HG02973 (cell line): ENCODE measurements around the gene WSB2.
"Not testable (repeated sequence)": the region's sequence is repeated elsewhere in the genome, so short reads cannot be mapped to it uniquely, and the experiment has no call there.

ENCODE experiments used
- ATAC-seq: cut with Tn5 transposase; IDR thresholded peaks from one replicate; pipeline ENCODE4 v1.9.1; 2021; ENCODE audit warnings: moderate library complexity; ENCODE audit not compliant: unreplicated experiment

Gene WSB2

GRCh38 chr12:117999806-118000205 lies 61.2 kb downstream of the WSB2 start:
- not testable (repeated sequence) for ATAC-seq

GRCh38 chr12:117998719-117999118 lies 62.3 kb downstream of the WSB2 start:
- no peak for ATAC-seq

- no peak for ATAC-seq
Measured at GRCh38 chr12:117994551-117995438, 66.2 kb downstream of the WSB2 start.

- no peak for ATAC-seq
Measured at GRCh38 chr12:117986705-117987469, 74.1 kb downstream of the WSB2 start.

GRCh38 chr12:117985182-117985581 lies 75.8 kb downstream of the WSB2 start:
- ATAC-seq = no peak
